ENCODE measurements around the gene DLX4.

The DLX4 gene

DNA sequence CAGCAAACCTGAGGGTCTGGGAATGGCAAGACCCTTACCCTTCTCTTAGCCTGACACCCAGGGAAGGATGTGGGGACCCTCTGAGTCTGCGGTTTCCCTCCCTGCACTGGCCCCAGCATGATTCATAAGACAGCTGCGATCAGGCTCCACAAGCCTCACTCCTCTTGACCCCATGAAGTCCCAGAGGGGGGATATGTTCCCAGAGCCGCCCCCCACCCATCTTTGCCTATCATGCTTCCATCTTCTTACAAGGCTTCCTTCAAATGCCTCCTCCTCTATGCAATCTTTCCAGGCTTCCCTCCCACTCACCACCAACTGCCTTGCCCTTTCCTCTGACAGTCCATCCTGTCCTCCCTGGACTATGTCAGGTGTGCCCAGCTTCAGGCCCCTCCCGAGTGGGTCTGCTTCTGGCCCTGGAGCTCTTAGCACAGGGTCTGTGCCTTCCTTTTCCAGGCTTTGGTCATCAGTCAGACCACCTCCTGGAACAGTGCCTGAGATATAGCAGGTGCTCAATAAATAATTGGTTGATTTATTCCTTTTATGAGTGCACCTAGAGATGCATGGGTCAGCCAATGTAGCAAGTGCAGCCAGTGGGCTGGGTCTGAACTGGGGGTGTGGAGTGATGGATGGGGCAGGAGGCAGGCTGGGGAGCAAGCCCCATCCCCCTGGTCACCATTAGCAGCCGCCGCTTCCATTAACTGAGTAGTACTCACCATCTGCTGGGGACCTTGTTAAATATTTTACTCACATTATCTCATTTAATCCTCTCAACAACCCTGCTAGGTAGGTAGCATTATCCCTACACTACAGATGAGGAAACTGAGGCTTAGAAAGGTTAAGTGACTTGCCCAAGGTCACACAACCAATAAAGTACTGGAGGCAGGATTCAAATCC is 17.7 kb downstream of the DLX4 start:
- DNase-seq: no peak

DNA sequence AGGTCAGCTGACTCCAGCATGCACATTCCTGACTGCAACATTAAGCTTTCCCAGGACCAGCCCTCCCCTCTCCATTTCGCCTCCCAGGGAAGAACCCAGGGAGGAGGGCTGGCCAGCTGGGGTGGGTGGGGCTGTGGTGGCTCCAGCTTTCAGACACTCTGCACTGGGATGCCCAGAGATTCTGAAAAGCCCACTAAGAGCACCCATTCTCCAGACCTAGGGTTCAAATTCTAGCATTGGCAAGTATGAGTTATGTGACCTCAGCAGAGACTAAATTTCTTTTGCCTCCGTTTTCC is 18.2 kb downstream of the DLX4 start:
- DNase-seq: no peak

DNA sequence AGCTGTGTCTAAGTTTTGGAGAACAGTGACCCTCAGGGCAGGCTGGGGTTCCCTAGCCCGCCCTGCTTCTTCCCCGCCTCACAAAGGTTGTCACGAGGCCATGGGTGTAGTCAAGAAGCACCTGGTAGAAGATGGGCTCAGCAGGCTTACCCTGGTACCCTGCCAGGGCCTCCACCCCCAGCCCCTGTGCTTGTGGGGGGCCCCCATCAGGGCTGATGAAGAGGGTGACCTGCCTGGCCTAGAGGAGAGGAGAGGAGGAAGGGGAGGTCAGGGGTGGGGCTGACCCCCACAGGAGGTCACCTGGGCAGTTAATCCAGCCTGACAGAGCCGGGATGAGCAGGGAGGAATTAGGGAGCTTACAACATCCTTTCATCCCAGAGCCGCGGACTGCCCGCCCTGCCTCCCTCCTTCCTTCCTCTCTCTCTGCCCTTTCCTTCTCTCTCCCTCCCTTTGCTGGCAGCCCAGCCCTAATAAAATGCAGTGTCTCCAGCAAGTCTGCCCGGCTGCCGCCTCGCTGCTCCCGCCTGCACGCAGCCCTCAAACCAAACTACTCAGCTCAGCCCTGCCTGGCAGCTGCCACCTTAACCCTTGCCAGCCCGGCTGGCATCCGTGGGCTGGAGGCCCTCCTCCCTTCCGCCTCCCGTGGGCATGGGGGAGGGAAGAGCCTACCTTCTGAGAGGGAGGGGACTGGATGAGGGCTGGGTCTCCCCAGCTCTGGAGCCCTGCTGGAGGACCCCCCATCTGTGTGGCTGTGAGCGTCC is 18.9 kb downstream of the DLX4 start:
- DNase-seq: peak in 11 of 56 donors; percentile 9 to 44 (median 15)

DNA sequence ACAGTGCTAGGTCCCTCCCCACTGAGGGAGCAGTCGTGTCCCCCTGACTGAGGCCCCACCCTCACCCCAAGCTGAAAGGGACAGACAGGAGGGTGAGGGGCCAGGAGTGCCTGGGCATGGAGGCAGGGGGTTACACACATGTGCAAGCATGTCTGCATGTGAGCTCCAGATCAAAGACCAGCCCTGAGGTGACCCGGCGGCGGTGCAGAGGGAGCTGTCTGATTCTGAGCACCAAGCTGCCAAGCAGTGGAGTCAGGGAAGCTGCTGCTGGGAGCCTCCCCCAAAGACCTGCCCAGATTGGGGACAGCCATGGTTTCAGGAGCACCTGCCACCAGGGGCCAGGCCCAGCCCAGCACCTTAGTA is 20.5 kb downstream of the DLX4 start:
- no peak for DNase-seq

- DNase-seq: no peak
Measured at GRCh38 chr17:49990331-49990730, 21.3 kb downstream of the DLX4 start.

DNA sequence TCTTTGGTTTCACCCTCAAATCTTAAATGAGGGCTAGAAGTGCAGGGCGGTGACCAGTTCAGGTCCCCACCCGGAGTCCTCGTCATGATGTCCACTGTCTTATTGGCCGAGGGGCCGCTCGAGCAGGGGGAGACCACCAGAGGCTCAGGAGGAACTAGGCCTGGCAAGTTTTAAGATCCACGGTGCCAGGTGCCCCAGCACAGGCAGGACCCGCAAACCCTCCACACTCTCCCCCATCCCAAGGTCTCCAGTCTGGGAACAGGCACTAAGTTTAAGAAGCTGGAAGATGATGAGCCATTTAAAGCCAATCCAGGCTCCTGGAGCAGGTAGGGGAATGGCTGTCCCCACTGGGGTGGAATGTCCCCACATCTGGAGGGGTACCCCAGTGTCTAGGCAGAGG is 21.9 kb downstream of the DLX4 start:
- no peak for DNase-seq

GRCh38 chr17:49991409-49991808 is 22.4 kb downstream of the DLX4 start:
- no peak for DNase-seq

- no peak for DNase-seq
Measured at GRCh38 chr17:49992191-49992932, 23.4 kb downstream of the DLX4 start.

GRCh38 chr17:49992933-49993422 is 24.0 kb downstream of the DLX4 start:
- DNase-seq: no peak

- no peak for DNase-seq
Measured at GRCh38 chr17:49993423-49994060, 24.6 kb downstream of the DLX4 start.

DNA sequence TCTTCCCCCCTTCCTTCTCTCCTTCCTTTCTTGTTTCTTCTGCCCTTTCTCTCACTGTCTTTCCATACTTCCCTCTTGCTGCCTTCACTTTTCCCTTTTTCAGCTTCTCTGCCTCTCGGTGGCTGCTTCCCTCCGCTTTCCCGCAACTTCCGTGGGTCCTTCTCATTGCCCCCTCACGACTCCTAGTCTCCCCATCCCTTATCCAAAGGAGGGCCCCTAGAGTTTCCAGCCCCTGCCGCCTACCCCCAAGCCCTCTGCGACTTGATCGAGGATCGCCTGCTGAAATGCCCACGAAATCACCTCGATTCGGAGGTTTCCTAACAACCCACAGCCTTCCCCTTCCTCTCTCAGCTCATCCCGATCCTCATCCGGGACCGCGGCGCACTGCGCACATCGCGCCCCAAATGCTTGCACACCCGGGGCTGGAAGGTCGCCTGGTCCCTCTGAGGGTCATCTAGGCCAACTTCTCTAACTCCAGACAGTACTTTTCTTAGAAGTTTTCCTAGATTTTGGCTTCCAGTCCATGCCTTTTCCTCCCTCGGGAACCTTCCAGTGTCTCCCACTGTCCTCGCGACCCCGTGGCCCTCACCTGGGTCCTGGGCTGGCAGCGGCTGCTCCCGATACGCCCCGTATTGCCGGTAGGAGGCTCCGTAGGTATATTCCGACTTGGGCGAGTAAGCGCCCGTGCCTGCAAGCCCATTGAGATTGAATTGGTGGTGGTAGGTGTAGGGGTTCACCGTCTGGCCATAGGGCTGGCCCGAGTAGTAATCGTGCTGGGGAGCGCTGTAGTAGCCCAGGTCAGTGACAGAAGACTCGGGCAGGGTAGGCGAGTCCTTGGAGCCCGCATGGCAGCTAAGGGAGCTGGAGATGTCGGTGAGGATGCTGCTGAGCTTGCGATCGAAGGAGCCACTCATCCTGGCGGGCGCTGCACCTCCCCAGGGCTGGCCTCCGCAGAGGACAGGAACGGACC is 25.4 kb downstream of the DLX4 start:
- DNase-seq: no peak

DNA sequence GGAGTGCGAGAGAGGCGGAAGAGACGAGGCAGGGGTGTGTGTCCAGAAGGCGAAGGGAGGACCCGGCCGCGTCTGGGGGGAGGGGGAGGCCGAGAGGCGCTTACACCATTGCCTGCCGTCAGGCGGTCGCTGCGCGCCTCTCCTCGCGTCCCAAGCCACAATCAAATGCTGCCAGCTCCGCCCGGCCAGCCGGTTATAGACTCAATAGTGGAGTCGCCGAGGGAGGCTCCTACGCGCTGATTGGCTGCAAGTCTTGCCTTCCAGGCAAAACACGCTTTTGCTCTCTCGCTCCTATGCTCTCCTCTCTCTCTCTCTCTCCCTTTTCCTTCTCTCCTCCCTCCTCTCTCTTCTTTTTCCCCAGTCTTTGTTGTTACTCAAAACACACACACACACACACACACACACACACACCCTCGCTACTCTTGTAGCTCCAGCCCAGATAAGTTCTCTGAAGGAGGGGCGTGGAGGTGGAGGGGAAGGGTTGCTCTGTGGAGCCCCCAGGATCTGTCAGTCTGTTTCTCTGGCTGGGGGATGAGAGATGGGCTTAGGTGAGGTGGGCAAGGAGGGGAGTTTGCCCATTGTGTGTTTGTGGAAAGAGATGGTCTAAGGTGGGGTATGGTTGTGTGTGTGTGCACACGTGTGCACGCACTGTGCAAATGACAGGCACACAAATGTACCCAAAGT is 26.2 kb downstream of the DLX4 start, which contains the start of gene DLX3:
Gene DLX3, minus strand, starts transcription at position 170 of the 684 bp plus-strand sequence. CDS start 226 bp downstream, outside the sequence.
- peak in 3 of 56 donors; percentile 1 to 34 (median 13) for DNase-seq

- no peak for DNase-seq
Measured at GRCh38 chr17:49996121-49996494, 27.1 kb downstream of the DLX4 start.

GRCh38 chr17:49996495-49997300 is 27.7 kb downstream of the DLX4 start:
- peak in 12 of 56 donors; percentile 3 to 54 (median 8) for DNase-seq

DNA sequence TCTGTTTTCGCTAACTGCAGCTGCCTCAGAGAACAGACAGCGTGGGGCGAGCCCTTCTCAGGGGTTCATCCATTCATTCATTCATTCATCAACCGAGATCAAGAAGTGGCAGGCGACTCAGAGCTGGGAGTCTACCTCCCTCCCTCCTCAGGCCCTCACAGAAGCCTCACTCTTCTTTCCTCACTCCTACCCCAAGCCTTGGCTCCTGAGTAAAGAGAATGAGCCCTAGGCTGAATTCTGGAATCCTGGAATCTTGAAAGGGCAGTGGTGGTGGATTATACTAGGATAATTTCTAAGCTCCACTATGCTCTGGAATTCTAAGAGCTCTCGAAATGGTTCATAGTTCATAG is 28.3 kb downstream of the DLX4 start:
- DNase-seq: no peak

DNA sequence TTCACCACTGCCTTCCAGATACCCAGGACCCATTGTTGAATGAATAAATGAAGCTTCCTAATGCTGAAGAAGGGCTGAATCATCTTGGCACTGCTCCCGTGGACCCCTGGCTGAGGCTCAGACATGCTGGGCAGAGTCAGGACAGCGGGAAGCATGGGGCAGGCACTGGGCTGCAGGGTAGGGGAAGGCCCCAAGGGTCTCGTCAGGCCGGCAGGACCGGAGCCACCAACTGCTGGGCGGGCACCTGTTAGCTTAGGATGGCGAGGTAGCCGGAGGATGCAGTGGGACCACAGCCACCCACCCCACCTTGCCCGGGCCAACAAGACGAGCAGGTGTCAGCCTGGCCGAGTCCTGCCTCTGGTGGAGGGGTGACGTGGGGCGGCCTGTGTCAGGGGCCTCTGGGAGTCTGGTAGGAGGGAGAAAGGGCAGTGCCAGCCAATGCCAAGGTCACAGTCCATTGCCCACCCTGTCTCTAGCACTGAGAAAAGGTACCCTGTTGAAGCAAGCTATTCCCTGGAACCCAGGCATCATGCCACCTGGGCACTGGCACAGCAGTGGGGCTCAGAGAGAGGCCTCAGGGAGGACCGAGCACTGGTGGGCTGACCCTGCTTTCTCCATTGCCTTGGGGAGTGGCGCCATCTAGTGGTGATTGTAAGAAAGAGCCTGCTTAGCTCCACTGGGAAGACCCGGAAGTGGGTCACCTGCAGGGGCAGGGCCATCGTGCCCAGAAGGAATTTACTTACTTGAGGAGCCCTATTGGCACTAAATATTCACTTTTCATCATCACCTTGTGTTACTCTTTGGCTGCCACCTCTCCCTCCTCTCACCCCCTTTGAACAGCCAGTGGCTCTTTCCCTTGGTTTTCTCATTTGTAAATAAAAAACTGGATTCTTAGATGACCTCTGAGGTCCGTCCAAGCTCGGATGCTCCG is 29.0 kb downstream of the DLX4 start:
- peak in 43 of 56 donors; percentile 8 to 72 (median 41) for DNase-seq

DNA sequence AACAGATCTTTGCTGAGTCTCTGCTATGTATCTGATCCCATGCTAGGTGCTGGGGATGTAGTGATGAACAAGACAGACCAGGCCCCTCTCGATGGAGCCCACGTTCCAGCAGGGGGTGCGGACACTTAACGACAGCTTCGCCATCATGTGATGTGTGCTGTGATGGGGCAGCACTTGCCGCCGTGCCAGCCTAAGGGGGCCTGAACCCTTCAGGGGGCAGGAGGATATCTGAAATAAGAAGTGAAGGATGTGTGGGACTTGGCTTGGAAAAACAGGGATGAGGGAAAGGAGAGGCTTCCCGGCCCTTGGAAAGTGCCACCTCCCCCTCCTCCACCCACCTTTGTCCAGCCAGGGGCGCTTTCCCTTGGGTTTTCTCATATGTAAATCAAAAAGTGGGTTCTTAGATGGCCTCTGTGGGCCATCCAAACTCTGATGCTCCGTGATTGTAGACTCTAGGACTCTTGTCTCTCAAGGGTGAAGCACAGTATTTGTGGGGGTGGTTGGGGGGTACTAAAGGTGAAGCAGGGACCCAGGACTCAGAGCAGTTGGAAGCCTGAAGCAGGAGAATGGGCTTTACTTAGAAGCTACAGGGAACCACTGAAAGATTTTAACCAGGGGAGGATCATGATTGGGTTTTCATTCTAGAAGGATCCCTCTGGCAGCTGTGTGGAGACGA is 30.0 kb downstream of the DLX4 start:
- DNase-seq: no peak
